Measurements from ENCODE around the gene PGD. TPM values are rescaled to one million over a fixed set of nuclear protein-coding genes. Genes with fewer than 3 reads are reported as not detected.
A peak's percentile ranks its signal among the peaks of the same experiment; 100 is the strongest.
"Not testable (repeated sequence)": the region's sequence is repeated elsewhere in the genome, so short reads cannot be mapped to it uniquely, and the experiment has no call there.

The PGD gene
- 316 and 350 TPM in 2 replicates for total RNA-seq (2014; rRNA removed; shearing (Covaris generic))

DNA sequence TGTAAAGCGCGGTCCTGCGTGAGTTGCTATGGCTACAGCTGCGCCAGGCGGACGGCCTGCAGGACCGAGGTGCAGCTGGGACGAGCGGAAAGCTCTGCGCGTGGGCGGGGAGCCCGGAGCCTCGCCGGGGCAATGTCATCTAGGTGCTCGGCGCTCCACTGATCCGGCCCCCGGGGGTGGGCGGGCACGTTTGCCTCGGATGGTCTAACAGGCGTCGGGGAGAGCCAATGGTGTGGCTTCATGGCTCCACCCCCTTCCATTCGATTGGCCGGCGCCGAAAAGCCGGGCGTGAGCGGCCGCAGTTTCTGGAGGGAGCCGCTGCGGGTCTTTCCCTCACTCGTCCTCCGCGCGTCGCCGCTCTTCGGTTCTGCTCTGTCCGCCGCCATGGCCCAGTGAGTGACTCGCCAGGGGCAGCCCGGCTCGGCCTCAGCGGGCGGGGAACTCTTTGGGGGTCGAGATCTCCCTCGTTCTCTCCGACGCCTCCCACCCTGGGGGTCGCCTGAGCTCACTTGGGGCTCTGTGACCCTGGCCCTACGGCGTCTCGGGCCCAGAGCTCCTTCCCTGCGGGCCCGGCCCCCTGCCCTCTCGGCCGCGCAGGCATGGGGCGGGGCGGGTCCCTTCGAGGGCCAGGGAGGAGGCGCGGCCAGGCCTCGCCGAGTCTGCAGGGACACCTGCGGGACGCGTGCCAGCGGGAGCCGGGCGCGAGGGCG lies at the start of gene PGD:
Gene PGD (plus strand): TSS at position 331 of the 710 bp plus-strand sequence. CDS start 54 bp downstream, at position 385.
- DNase-seq = peak; percentile 99
- Histone ChIP-seq H3K9me3 (replicated peaks) (0 out of 2 replicates have a peak, but pooled peaks cover 3% of the 10 kb centered on the region), H3K36me3 (peaks cover 31% of the 10 kb centered on the region), H3K27me3 (no peaks in the 10 kb centered on the region), H3K27ac (peak within 1 kb of the TSS; percentile 81), H3K4me3 (peak within 1 kb of the TSS; percentile 90), H3K4me1 (peaks cover 20% of the 10 kb centered on the region)

DNA sequence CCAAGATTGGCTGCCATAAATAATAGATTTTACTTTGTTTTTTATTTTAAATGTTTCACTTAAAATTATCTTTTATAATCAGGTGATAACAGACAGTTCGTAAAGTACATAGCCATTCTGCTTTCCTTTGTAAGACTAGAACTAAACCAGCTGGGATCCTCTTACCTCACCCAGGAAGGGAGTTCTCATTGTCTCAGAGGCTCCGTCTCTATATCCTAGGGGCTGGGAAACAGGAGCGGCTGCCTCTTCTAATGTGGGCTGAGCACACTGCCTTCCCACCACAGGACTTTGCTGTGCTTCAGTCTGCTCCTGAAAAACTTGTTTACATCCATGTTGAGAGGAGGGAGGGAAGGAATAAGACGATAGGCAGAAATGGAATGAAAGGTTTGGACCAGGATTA lies 45.6 kb upstream of the PGD start:
- no peak overlapping the region for H3K27ac ChIP-seq
- H3K9me3 ChIP-seq (replicated peaks) = no peaks in the 10 kb centered on the region
- no peaks in the 10 kb centered on the region for H3K27me3 ChIP-seq
- H3K4me1 ChIP-seq = no peaks in the 10 kb centered on the region
- no peak overlapping the region for H3K4me3 ChIP-seq
- peak in 1 of 2 experiments; percentile 15 for DNase-seq
- no peaks in the 10 kb centered on the region for H3K36me3 ChIP-seq

DNA sequence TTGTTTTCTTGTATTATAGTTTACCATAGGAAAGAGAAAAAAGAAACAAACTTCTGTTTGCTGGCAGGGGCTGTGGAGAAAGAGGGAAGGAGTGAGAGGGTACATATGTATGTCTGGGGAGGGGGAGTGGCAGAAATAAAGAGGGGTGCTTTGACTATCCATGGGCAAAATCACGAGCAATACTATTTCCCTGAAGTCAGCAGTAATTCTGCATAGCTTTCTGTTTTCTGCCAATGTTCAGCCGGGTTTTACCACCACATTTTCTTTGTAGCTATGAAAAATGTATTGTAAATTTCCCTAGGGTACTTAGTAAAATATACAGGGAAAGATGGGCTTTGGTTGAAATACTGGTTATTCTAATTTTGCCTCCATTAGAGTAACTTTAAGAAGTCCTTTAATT lies 45.2 kb upstream of the PGD start:
- no peaks in the 10 kb centered on the region for H3K36me3 ChIP-seq
- H3K4me3 ChIP-seq = no peak overlapping the region
- H3K4me1 ChIP-seq = no peaks in the 10 kb centered on the region
- no peak for DNase-seq
- no peaks in the 10 kb centered on the region for H3K9me3 ChIP-seq (replicated peaks)
- H3K27me3 ChIP-seq = no peaks in the 10 kb centered on the region
- no peak overlapping the region for H3K27ac ChIP-seq

DNA sequence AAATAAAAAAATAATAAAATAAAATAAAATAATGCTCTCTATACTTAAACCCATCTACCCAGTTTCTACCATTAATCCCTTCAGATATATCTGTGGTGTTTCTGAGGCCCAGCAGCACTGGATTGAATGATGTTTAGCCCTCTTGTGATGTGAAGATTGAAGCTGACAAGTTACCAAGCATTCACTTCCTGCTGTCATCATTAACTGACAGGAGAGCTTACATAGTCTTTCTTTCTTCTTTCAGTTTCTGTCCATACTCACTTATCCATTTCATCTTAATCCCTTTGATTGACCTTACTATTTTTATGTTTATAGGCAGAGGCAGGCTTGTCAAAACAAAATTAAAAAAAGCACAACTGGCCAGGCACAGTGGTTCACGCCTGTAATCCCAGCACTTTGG lies 38.8 kb upstream of the PGD start:
- Histone ChIP-seq H3K4me1 (no peaks in the 10 kb centered on the region), H3K27me3 (no peaks in the 10 kb centered on the region), H3K27ac (no peak overlapping the region), H3K9me3 (replicated peaks) (no peaks in the 10 kb centered on the region), H3K4me3 (no peak overlapping the region), H3K36me3 (peaks cover 6% of the 10 kb centered on the region; the same call in 1 of the 2 replicates)
- DNase-seq = no peak

DNA sequence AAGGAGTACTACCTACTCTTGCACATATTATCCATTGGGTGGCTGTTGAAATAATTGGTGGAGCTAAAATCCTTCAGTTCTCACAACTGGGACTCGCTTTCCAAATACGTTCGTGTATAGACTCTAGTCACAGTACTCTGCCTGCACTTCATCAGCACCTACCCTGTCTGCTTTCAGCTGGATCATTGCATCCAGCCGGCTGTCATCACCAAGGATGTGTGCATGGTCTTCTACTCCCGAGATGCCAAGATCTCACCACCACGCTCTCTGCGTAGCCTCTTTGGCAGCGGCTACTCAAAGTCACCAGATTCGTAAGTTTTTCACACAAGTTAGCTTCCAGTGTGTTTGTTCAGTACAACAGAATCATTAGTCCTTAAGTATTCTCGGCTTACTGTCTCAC lies 37.3 kb upstream of the PGD start:
- no peaks in the 10 kb centered on the region for H3K4me1 ChIP-seq
- no peak overlapping the region for H3K4me3 ChIP-seq
- no peaks in the 10 kb centered on the region for H3K27me3 ChIP-seq
- H3K9me3 ChIP-seq (replicated peaks) = no peaks in the 10 kb centered on the region
- no peak for DNase-seq
- H3K27ac ChIP-seq = no peak overlapping the region
- peaks cover 15% of the 10 kb centered on the region for H3K36me3 ChIP-seq

DNA sequence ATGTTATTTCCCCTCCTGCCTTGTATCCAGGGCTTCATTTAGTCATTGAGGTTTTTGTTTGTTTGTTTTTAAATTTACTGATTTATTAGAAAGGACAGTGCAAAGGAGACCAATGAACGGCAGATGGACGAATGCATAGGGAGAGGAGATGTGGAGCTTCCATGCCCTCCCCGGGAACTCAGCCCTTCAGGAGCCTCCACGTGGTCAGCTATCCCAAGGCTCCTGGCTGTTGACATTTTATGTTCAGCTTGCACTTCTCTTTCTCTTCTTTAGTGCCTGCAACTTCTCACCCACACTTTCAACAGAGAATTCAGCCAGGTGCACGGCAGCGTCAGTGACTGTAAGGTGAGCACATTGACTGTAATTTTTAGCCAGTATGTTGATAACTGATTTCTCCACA lies 30.7 kb upstream of the PGD start:
- no peak overlapping the region for H3K27ac ChIP-seq
- H3K36me3 ChIP-seq = peaks cover 19% of the 10 kb centered on the region

DNA sequence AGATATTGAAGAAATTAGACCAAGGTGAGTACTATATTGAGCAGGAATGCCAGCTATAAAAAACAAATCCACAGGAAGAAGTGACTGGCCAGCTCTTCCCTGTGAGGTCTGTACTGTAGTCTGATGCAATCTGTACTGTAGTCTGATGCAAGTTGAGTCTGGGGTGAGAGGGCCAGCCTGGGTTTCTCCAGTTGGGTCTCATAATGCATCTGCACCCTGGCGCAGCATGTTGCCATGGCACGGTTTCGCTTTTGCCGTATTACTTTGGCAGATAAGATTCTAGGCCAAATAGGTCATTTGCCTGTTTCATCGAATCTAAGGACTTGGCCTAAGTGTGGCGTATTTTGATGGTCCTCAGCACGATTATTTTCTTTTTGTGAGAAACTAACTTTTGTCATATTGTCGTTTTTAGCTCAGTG lies 24.4 kb upstream of the PGD start:
- no peaks in the 10 kb centered on the region for H3K27me3 ChIP-seq
- H3K9me3 ChIP-seq (replicated peaks) = no peaks in the 10 kb centered on the region
- no peak overlapping the region for H3K27ac ChIP-seq
- no peak overlapping the region for H3K4me3 ChIP-seq
- H3K4me1 ChIP-seq = peaks cover 10% of the 10 kb centered on the region
- DNase-seq = no peak
- H3K36me3 ChIP-seq = peaks cover 9% of the 10 kb centered on the region

More for the DNA sequence above, 30.7 kb upstream of the PGD start:
- no peaks in the 10 kb centered on the region for H3K4me1 ChIP-seq
- no peak for DNase-seq
- H3K4me3 ChIP-seq = no peak overlapping the region
- no peaks in the 10 kb centered on the region for H3K27me3 ChIP-seq
- H3K9me3 ChIP-seq (replicated peaks) = no peaks in the 10 kb centered on the region

DNA sequence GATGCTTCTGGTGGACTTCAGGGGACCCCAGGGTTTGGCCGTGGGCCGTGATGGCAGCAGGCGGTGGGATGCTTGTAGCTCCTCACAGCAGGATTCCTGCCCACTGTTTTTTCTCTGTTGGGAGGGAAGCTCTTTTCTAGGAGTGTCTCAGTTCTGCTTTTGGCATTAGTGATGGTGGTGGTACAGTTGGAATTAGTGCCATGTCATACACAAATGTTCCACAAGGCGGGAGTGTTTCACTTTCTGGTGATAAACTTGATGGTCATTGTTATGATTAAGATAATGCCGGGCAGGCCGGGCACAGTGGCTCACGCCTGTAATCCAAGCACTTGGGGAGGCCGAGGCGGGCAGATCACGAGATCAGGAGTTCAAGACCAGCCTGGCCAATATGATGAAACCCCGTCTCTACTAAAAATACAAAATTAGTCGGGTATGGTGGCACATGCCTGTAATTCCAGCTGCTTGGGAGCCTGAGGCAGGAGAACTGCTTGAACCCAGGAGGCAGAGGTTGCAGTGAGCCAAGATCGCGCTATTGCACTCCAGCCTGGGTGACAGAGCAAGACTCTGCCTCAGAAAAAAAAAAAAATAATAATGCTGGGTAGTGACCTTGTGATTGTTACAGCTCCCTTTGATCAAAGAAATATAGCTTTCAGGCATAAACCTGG lies 21.4 kb upstream of the PGD start:
- Histone ChIP-seq H3K27ac (peak overlapping the region; percentile 46), H3K4me1 (peaks cover 18% of the 10 kb centered on the region)
- peak; percentile 77 to 87 for DNase-seq
- H3K4me3 ChIP-seq; H3K9me3 ChIP-seq (replicated peaks); H3K27me3 ChIP-seq; H3K36me3 ChIP-seq: not testable (repeated sequence)

DNA sequence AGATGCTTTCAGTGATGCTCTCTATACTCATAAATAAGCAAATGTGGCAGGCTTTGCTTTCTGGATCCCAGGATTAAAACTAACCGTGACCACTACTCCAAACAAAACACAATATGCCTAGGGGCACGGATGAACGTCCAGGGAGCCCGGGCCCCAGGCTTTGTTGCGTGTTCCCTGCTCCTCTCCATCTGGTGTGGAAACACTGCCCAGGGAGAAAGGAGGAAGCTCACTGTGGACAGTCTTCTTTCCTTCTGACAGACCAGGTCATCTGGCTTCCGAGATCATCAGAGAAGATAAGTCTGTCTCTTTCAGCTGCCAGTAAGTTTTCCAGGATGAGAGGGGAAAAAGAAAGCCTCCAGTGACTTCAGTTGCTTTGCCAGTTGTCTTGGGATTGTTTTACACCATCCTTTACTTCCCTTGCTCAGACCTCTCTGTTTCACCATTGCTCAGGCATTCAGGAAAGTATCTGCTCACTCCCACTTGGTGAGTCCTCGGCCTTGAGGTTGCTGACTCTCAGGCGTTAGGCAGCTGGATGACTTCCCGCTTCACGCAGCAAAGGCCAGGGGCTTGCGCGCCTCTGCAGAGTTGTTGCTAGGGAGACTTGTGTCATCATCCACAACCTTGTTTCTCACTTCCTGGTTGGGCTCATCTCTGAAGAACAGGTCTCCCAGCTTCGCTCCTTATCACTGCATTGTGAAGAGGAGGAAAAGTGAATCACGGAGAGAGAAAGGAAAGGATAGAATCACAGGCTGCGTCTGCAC lies 20.6 kb upstream of the PGD start:
- H3K27ac ChIP-seq = peak overlapping the region; percentile 46
- H3K36me3 ChIP-seq = 0 out of 2 replicates have a peak, but pooled peaks cover 3% of the 10 kb centered on the region
- no peak overlapping the region for H3K4me3 ChIP-seq
- DNase-seq = peak; percentile 57 to 74
- no peaks in the 10 kb centered on the region for H3K27me3 ChIP-seq
- H3K4me1 ChIP-seq = peaks cover 18% of the 10 kb centered on the region
- H3K9me3 ChIP-seq (replicated peaks) = no peaks in the 10 kb centered on the region

DNA sequence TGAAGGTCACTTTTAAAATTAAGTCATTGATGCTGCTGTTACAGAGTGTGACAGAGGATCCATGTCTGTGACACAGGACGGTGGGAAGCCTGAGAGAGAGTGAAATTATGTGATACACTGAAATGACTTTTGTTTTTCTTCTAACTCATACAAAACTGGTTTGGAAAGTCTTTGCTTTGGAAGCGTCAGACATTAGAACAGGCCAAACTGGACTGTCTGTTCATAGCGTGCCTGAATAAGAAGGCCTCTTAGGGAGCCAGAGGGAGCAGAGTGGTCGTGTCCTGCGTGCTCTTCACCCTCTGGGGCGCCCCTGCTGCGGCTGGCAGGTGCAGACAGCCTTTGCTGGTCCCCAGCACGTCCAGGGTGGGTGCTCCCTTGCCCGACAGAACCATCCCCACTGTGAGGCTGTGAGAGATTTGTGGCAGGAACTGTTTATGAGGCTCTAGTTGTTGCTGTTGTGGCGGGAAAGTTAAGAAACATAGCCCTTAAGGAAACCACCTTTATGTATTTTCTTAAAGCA lies 19.7 kb upstream of the PGD start:
- Histone ChIP-seq H3K4me1 (peaks cover 18% of the 10 kb centered on the region), H3K4me3 (no peak overlapping the region), H3K9me3 (replicated peaks) (no peaks in the 10 kb centered on the region), H3K27ac (no peak overlapping the region; the same call in 1 of the 2 replicates), H3K27me3 (no peaks in the 10 kb centered on the region), H3K36me3 (0 out of 2 replicates have a peak, but pooled peaks cover 3% of the 10 kb centered on the region)
- DNase-seq = no peak

DNA sequence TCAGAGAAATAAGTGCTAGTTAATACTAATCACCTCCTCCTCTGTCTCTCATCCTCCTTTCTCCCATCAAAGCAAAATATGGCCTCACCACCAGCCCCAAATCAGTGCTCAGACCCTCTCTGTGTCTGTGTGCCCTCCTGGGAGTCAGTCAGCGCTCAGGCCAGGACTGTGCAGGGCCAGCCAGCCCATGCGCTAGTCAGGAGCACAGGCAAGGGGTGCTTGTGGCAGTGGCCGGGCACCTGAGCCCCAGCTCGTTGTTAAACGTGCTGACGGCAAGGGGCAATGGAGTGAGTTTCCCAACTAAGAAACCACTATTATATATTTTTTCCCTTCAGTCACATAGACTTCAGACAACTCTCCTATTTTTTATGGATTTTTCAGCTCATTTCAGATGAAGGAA lies 19.2 kb upstream of the PGD start:
- H3K4me1 ChIP-seq = peaks cover 18% of the 10 kb centered on the region
- 0 out of 2 replicates have a peak, but pooled peaks cover 3% of the 10 kb centered on the region for H3K36me3 ChIP-seq
- H3K27me3 ChIP-seq = no peaks in the 10 kb centered on the region
- no peak overlapping the region for H3K4me3 ChIP-seq
- DNase-seq = no peak
- H3K27ac ChIP-seq = no peak overlapping the region
- H3K9me3 ChIP-seq (replicated peaks) = no peaks in the 10 kb centered on the region

DNA sequence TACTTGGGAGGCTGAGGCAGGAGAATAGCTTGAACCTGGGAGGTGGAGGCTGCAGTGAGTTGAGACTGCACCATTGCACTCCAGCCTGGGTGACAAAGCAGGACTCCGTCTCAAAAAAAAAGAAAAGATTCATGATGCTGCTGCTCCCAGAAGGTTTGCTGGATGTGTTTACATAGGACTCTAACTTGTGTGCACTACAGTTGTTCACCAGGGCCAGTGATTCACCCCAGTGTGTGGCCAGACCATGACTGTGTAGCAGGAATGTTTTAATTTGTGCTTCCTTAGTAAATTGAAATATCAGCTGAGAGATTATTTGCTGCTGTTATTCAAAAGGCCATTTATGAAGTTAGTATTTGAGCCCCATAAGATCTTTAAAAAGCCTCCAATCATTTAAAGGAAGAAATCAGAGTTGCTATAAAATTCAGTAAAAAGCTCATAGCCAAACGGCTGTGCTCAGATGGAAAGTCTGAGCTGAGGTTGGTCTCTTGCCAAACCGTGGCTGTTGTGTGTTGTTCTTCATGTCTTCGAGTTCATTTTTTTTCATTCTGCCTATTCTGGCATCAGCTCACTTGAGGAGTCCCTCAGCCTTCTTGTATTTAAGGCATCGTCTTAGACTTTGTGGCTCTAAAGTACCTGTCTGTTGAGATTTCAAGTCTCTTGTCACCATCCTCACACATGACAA lies 18.1 kb upstream of the PGD start:
- peaks cover 18% of the 10 kb centered on the region for H3K4me1 ChIP-seq
- H3K27ac ChIP-seq = peak overlapping the region; percentile 23; the same call in 1 of the 2 replicates
- H3K4me3 ChIP-seq = no peak overlapping the region
- no peaks in the 10 kb centered on the region for H3K27me3 ChIP-seq
- H3K9me3 ChIP-seq (replicated peaks) = no peaks in the 10 kb centered on the region
- 0 out of 2 replicates have a peak, but pooled peaks cover 3% of the 10 kb centered on the region for H3K36me3 ChIP-seq
- peak; percentile 45 to 48 for DNase-seq

DNA sequence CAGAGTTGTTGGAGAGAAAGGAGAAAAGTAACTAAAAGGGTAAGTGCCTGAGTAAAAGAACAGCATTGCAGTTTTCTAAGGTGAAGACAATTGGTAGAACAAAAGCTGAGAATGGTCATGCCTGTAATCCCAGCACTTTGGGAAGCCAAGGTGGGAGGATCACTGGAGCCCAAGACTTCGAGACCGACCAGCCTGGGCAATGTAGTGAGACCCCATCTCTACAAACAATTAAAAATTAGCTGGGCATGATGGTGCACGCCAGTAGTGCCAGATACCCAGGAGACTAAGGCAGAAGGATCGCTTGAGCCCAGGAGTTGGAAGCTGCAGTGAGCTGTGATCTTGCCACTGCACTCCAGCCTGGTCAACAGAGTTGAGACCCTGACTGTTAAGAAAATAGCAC lies 15.2 kb upstream of the PGD start:
- Histone ChIP-seq H3K36me3 (no peaks in the 10 kb centered on the region), H3K27me3 (no peaks in the 10 kb centered on the region), H3K4me1 (peaks cover 21% of the 10 kb centered on the region), H3K4me3 (no peak overlapping the region), H3K9me3 (replicated peaks) (no peaks in the 10 kb centered on the region), H3K27ac (no peak overlapping the region)
- no peak for DNase-seq

DNA sequence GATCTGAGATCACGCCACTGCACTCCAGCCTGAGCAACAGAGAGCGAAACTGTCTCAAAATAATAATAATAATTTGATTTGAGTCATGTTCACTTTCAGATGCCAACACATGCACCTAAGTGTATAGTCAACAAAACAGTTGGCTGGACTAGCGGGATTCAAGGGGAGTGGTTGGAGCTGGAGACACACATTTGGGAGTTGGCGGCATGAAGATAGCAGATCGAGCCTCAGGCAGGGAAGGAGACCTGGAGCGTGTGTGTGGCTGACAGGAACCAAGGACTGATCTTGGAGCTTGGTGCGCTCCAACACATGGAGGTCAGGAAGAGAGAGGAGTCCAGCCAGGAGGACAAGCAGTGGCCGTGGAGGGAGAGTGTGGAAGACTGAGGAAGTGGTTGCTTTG lies 14.6 kb upstream of the PGD start:
- no peak for DNase-seq
- Histone ChIP-seq H3K4me1 (peaks cover 19% of the 10 kb centered on the region), H3K9me3 (replicated peaks) (no peaks in the 10 kb centered on the region), H3K27me3 (no peaks in the 10 kb centered on the region), H3K36me3 (no peaks in the 10 kb centered on the region), H3K4me3 (no peak overlapping the region), H3K27ac (no peak overlapping the region)
